GM12865 (cell line): Measurements from ENCODE around the gene TBATA.

Source experiments
- DNase-seq: peaks from one replicate; pipeline ENCODE4 v3.0.0; 2010; ENCODE audit warnings: low read depth
- H3K4me3 ChIP-seq: 2 replicates; pipeline ENCODE4 v1.5.1; 2011; ENCODE audit warnings: mild to moderate bottlenecking, low read depth, low read length, control low read depth
- TF ChIP-seq, protein P1 (sequence below): IDR thresholded peaks from 2 replicates; pipeline ENCODE4 v1.5.1; 2011; ENCODE audit warnings: low read length, control low read depth, low read depth, inconsistent platforms; ENCODE audit not compliant: insufficient read depth; ENCODE audit errors: missing control alignments

TBATA gene

GRCh38 chr10:70729763-70730357 is 55.3 kb downstream of the TBATA start:
- TF ChIP-seq, protein P1, sequence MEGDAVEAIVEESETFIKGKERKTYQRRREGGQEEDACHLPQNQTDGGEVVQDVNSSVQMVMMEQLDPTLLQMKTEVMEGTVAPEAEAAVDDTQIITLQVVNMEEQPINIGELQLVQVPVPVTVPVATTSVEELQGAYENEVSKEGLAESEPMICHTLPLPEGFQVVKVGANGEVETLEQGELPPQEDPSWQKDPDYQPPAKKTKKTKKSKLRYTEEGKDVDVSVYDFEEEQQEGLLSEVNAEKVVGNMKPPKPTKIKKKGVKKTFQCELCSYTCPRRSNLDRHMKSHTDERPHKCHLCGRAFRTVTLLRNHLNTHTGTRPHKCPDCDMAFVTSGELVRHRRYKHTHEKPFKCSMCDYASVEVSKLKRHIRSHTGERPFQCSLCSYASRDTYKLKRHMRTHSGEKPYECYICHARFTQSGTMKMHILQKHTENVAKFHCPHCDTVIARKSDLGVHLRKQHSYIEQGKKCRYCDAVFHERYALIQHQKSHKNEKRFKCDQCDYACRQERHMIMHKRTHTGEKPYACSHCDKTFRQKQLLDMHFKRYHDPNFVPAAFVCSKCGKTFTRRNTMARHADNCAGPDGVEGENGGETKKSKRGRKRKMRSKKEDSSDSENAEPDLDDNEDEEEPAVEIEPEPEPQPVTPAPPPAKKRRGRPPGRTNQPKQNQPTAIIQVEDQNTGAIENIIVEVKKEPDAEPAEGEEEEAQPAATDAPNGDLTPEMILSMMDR, result no peak
- no peak overlapping the region for H3K4me3 ChIP-seq
- DNase-seq, result no peak

DNA sequence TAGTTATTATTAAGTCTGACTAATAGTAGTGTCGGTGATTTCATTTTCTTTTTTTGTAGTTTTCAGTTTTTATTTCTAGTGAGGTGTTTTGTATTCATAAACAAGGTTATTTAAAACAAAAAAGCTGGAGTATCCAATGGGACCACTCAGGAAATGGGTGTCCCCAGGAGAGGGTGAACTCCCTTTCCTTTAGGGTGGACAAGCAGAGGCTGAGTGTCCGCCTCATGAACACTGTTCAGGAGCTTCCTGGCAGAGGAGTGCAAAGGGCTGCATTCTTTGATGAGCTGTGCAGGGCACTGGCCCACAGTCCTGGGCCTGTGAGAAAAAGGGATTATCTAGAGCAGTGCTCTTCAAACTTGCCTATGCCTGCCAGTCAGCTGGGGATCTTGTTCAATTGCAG is 56.8 kb downstream of the TBATA start:
- TF ChIP-seq, protein P1, result no peak
- H3K4me3 ChIP-seq, result no peak overlapping the region
- no peak for DNase-seq

- DNase-seq, result no peak
- TF ChIP-seq, protein P1, result no peak
- no peak overlapping the region for H3K4me3 ChIP-seq
Measured at GRCh38 chr10:70726909-70727495, 58.2 kb downstream of the TBATA start.

DNA sequence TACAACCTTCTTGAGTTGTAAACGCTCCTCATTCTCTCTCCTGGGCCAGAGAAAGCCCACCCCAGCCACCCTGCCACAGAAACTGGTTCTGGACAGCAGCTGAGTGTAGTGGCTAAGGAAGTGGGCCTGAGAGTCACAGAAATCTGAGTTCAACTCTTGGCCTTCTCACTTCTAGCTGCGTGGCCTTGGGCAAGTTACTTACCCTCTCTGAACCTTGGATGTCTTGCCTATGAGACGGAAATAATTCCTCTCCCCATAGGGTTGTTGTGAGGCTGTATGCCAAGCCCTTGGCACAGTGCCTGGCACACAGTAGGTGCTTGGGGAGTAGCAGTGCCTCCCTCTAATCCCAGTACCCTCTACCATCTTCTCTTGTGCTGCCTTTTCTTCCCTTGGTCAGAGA is 61.4 kb downstream of the TBATA start:
- no peak for DNase-seq
- TF ChIP-seq, protein P1, result no peak
- H3K4me3 ChIP-seq, result no peak overlapping the region

DNA sequence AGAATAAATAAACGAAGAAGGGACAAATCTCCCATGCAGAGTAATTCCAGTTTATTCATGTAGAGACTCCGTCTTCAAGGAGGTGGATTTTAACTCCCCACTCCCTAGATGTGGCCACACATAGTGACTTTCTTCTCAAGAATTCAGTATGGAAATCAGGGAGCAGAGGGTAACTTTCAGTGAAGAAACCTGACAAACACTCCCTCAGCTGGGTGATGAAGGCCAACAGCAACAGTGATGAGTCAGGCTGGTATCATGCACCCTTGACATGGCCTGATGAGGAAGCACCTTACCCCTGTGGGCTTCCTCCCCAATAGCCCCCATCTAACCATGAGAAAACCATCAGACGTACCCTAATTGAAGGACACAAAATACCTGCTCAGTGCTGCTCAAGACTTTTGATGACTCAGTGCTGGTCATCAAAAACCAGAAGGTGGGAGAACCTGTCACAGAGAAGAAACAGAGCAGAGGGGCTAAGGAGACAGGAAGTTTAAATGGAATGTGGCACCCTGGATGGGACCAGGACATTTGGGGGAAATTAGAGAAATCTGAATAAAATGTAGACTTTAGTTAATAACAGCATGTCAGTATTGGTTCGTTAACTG is 62.3 kb downstream of the TBATA start:
- H3K4me3 ChIP-seq, result no peak overlapping the region
- DNase-seq, result no peak
- TF ChIP-seq, protein P1, result no peak
